ENCODE data around the gene ITGB3. TPM values are rescaled to one million over a fixed set of nuclear protein-coding genes. Genes with fewer than 3 reads are reported as not detected.
A peak's percentile ranks its signal among the peaks of the same experiment; 100 is the strongest.
"Not testable (repeated sequence)": the region's sequence is repeated elsewhere in the genome, so short reads cannot be mapped to it uniquely, and the experiment has no call there.

ITGB3 gene
- total RNA-seq, 4 donors from 2014 or later: 102 to 260 (median 149) TPM

GRCh38 chr17:47267354-47267828 is 13.8 kb downstream of the ITGB3 start:
- intact Hi-C loops (cut with DNase I): no loop called here
- H3K36me3 ChIP-seq: no peaks in the 10 kb centered on the region
- WGBS, 2 donors: 33 to 50% methylated on average over 1 of the region's 1 CpG
- peak overlapping the region; percentile 52 to 99 (median 56) for H3K27ac ChIP-seq
- DNase-seq: no peak
- TF ChIP-seq POLR2A (IDR thresholded peaks at IDR 0.05): no peak
- no peak for TF ChIP-seq CTCF (IDR thresholded peaks at IDR 0.05)
- no peaks in the 10 kb centered on the region for H3K9me3 ChIP-seq
- peaks cover 29 to 93% of the 10 kb centered on the region in 2 donors for H3K4me1 ChIP-seq
- no peaks in the 10 kb centered on the region for H3K27me3 ChIP-seq
- H3K4me3 ChIP-seq (replicated peaks in 1 of 3): no peak overlapping the region

- 88 to 98% methylated on average over 3 of the region's 3 CpGs for WGBS, 2 donors
- DNase-seq: not testable (repeated sequence)
Observed at GRCh38 chr17:47268964-47269363, 15.3 kb downstream of the ITGB3 start.

GRCh38 chr17:47269561-47270280 is 16.1 kb downstream of the ITGB3 start:
- H3K4me1 ChIP-seq: peaks cover 44 to 90% of the 10 kb centered on the region in 2 donors
- peak overlapping the region; percentile 52 to 99 (median 99) for H3K27ac ChIP-seq
- H3K4me3 ChIP-seq (replicated peaks in 1 of 3); H3K9me3 ChIP-seq; H3K36me3 ChIP-seq; DNase-seq; H3K27me3 ChIP-seq; intact Hi-C loops (cut with DNase I): not testable (repeated sequence)

More at GRCh38 chr17:47268964-47269363, 15.3 kb downstream of the ITGB3 start:
- H3K36me3 ChIP-seq; H3K9me3 ChIP-seq; H3K4me3 ChIP-seq (replicated peaks in 1 of 3); intact Hi-C loops (cut with DNase I); H3K27me3 ChIP-seq: not testable (repeated sequence)
- Histone ChIP-seq H3K27ac (peak overlapping the region; percentile 52 to 99 (median 56)), H3K4me1 (peaks cover 39 to 90% of the 10 kb centered on the region in 2 donors)

GRCh38 chr17:47270946-47271705 is 17.5 kb downstream of the ITGB3 start:
- 72 to 75% methylated on average over 2 of the region's 2 CpGs for WGBS, 2 donors
- no peaks in the 10 kb centered on the region for H3K27me3 ChIP-seq
- no peak overlapping the region for H3K4me3 ChIP-seq (replicated peaks in 1 of 3)
- no peak for DNase-seq
- no peak for TF ChIP-seq CTCF (IDR thresholded peaks at IDR 0.05)
- TF ChIP-seq POLR2A (IDR thresholded peaks at IDR 0.05): no peak
- no peaks in the 10 kb centered on the region for H3K36me3 ChIP-seq
- no peaks in the 10 kb centered on the region for H3K9me3 ChIP-seq
- peaks cover 52 to 90% of the 10 kb centered on the region in 2 donors for H3K4me1 ChIP-seq
- peak overlapping the region; percentile 99 for H3K27ac ChIP-seq
- intact Hi-C loops (cut with DNase I): no loop called here

GRCh38 chr17:47272491-47272890 is 18.9 kb downstream of the ITGB3 start:
- H3K4me3 ChIP-seq (replicated peaks in 1 of 3): no peak overlapping the region
- H3K27ac ChIP-seq: peak overlapping the region; percentile 99
- WGBS, 2 donors: 88 to 89% methylated on average over 1 of the region's 1 CpG
- no peak for TF ChIP-seq CTCF (IDR thresholded peaks at IDR 0.05)
- no peak for TF ChIP-seq POLR2A (IDR thresholded peaks at IDR 0.05)
- intact Hi-C loops (cut with DNase I): no loop called here
- DNase-seq: no peak
- no peaks in the 10 kb centered on the region for H3K27me3 ChIP-seq
- H3K4me1 ChIP-seq: peaks cover 61 to 90% of the 10 kb centered on the region in 2 donors
- H3K36me3 ChIP-seq: no peaks in the 10 kb centered on the region
- H3K9me3 ChIP-seq: no peaks in the 10 kb centered on the region

GRCh38 chr17:47273245-47273644 is 19.6 kb downstream of the ITGB3 start:
- peaks cover 67 to 90% of the 10 kb centered on the region in 2 donors for H3K4me1 ChIP-seq
- intact Hi-C loops (cut with DNase I): no loop called here
- WGBS, 2 donors: 82 to 98% methylated on average over 2 of the region's 2 CpGs

More at GRCh38 chr17:47273245-47273644, 19.6 kb downstream of the ITGB3 start:
- no peaks in the 10 kb centered on the region for H3K36me3 ChIP-seq
- DNase-seq: peak; percentile 36 to 62
- H3K4me3 ChIP-seq (replicated peaks in 1 of 3): no peak overlapping the region
- TF ChIP-seq POLR2A (IDR thresholded peaks at IDR 0.05) (peak in 1 of 2 donors; percentile 28), CTCF (IDR thresholded peaks at IDR 0.05) (no peak)
- H3K27ac ChIP-seq: peak overlapping the region; percentile 99
- H3K9me3 ChIP-seq: no peaks in the 10 kb centered on the region
- H3K27me3 ChIP-seq: no peaks in the 10 kb centered on the region

Measured in thyroid gland (tissue), 4 donors.